ENCODE results near the gene MSI2.

GRCh38 chr17:57285701-57286100 is 29.4 kb downstream of the MSI2 start:
- TF ChIP-seq CTCF (IDR thresholded peaks at IDR 0.05; ENCODE audit: low read depth, low read length, poor library complexity, severe bottlenecking) = no peak
- no peak for TF ChIP-seq EZH2phosphoT487 (IDR thresholded peaks at IDR 0.05; ENCODE audit: borderline replicate concordance, low read length)

All from DOHH2 (cell line).